ENCODE data around the gene CCT7.

GRCh38 chr2:73297586-73297985 lies 63.5 kb downstream of the CCT7 start:
- no peak for TF ChIP-seq CTCF (IDR thresholded peaks at IDR 0.05)
- no peak for TF ChIP-seq POLR2AphosphoS5 (IDR thresholded peaks at IDR 0.05)

Measured in breast epithelium (tissue), 3 donors.